NK-92 (cell line): ENCODE measurements around the gene HDAC3.

Source experiments
- DNase-seq: peaks from one replicate; lab custom pipeline; 2025; ENCODE audit not compliant: unreplicated experiment; lab: John Stamatoyannopoulos, UW

The HDAC3 gene

GRCh38 chr5:141636413-141637122 is at the start of gene HDAC3, which contains the start of gene RELL2:
TSS of gene HDAC3 (minus strand) at chr5:141636849. CDS start at chr5:141636790, 59 bp downstream.
TSS of gene RELL2 (plus strand) at chr5:141636997. CDS start at chr5:141638226, 1,229 bp downstream.
- DNase-seq, result peak; percentile 23

GRCh38 chr5:141685591-141685990 is 48.9 kb upstream of the HDAC3 start:
- no peak for DNase-seq

- no peak for DNase-seq
These were observed 47.0 kb upstream of the HDAC3 start for GRCh38 chr5:141683596-141684141.

GRCh38 chr5:141681695-141682641 is 45.3 kb upstream of the HDAC3 start, which contains the start of gene ARAP3:
TSS of gene ARAP3 (minus strand) at chr5:141682230. CDS start at chr5:141680486, 1,744 bp downstream.
- DNase-seq, result no peak

- DNase-seq, result no peak
These were observed 44.6 kb upstream of the HDAC3 start for GRCh38 chr5:141681295-141681694.

- DNase-seq, result no peak
These were observed 44.1 kb upstream of the HDAC3 start for GRCh38 chr5:141680751-141681201.

- no peak for DNase-seq
These were observed 43.5 kb upstream of the HDAC3 start for GRCh38 chr5:141680178-141680577.

- no peak for DNase-seq
These were observed 40.8 kb upstream of the HDAC3 start for GRCh38 chr5:141677415-141677814.

- DNase-seq, result no peak
These were observed 39.0 kb upstream of the HDAC3 start for GRCh38 chr5:141675672-141676071.

GRCh38 chr5:141674747-141675146 is 38.1 kb upstream of the HDAC3 start:
- no peak for DNase-seq

GRCh38 chr5:141672841-141673813 is 36.5 kb upstream of the HDAC3 start:
- no peak for DNase-seq

- DNase-seq, result no peak
These were observed 35.6 kb upstream of the HDAC3 start for GRCh38 chr5:141672071-141672840.

GRCh38 chr5:141669520-141669919 is 32.9 kb upstream of the HDAC3 start:
- no peak for DNase-seq

- no peak for DNase-seq
These were observed 32.1 kb upstream of the HDAC3 start for GRCh38 chr5:141668601-141669265.

- no peak for DNase-seq
These were observed 29.6 kb upstream of the HDAC3 start for GRCh38 chr5:141665995-141666940.

- no peak for DNase-seq
These were observed 28.2 kb upstream of the HDAC3 start for GRCh38 chr5:141664733-141665461.

- no peak for DNase-seq
These were observed 26.9 kb upstream of the HDAC3 start for GRCh38 chr5:141663506-141663905.
